Mononuclear cell (primary cell): ENCODE measurements around the gene CYP17A1. TPM values are rescaled to one million over a fixed set of nuclear protein-coding genes. Genes with fewer than 3 reads are reported as not detected.
"Not testable (repeated sequence)": the region's sequence is repeated elsewhere in the genome, so short reads cannot be mapped to it uniquely, and the experiment has no call there.

Experiments used
- H3K27me3 ChIP-seq: 2 replicates; pipeline ENCODE4 v1.6.0; 2011; ENCODE audit warnings: low read length, control low read depth; ENCODE audit not compliant: insufficient read depth
- H3K4me1 ChIP-seq: 2 replicates; pipeline ENCODE4 v1.5.1; 2011; ENCODE audit warnings: mild to moderate bottlenecking, low read length, control low read depth; ENCODE audit not compliant: insufficient read depth
- H3K4me3 ChIP-seq: 2 replicates; pipeline ENCODE4 v1.5.1; 2011; ENCODE audit warnings: mild to moderate bottlenecking, low read length, moderate library complexity
- H3K9me3 ChIP-seq: 2 replicates; pipeline ENCODE4 v1.5.1; 2011; ENCODE audit warnings: low read depth, mild to moderate bottlenecking, control low read depth, low read length
- total RNA-seq: library from RNA; depleted of rRNA; stranded (reverse); fragments of >200 nt; gene quantifications from one replicate; pipeline ENCODE4 v1.2.3, GENCODE V29; 2012

The CYP17A1 gene
- total RNA-seq, 1 donor = not detected

DNA sequence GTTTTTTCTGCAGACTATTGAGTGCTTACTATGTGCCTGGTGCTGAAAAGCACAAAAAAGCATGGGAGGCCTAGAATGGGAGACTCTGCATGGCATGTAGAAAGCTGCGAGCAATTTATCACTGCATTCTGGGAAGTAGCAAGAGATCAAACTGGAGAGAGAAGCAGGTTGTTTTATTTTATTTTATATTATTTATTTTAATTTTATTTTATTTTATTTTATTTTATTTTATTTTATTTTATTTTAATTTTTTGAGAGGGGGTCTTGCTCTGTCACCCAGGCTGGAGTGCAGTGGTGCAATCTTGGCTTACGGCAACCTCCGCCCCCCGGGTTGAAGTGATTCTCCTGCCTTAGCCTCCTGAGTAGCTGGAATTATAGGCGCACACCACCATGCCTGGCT, 17.2 kb downstream of the CYP17A1 start:
- peaks cover 49% of the 10 kb centered on the region for H3K4me1 ChIP-seq
- H3K9me3 ChIP-seq, H3K4me3 ChIP-seq, H3K27me3 ChIP-seq: not testable (repeated sequence)

DNA sequence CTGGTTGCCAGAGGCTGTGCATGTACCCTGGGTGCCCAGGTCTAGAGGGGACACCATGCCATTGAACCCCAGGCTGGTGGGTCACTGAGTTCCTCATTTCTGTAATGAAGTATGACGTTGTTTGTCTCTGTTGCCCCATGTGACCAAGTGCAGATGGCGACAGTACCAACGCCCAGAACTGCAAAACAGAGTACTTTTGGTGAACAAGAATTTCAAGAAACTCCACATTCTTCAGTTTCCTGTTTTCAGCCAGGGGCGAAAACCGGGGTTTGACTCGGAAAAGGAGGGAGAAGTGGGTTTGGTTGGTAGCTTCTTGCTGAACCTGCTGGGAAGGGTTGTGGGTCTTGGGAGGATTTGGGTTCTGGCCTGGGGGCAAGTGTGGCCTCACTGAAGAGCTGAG, 18.2 kb downstream of the CYP17A1 start:
- no peaks in the 10 kb centered on the region for H3K27me3 ChIP-seq
- peaks cover 58% of the 10 kb centered on the region for H3K4me1 ChIP-seq
- no peaks in the 10 kb centered on the region for H3K9me3 ChIP-seq
- H3K4me3 ChIP-seq = no peak overlapping the region

DNA sequence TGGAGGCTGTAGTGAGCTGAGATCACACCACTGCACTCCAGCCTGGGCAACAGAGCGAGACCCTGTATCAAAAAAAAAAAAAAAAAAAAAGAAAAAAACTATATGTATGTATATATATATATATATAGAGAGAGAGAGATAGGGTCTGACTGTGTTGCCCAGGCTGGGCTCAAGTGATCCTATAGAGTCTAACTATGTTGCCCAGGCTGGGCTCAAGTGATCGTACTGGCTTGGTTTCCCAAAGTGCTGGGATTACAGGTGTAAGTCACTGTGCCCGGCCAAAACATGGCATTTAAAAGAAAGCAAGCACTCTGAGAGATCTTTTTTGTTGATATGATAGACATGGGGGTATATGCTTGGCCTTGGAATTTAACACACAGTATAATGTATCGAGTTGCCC, 20.0 kb downstream of the CYP17A1 start:
- Histone ChIP-seq H3K9me3 (no peaks in the 10 kb centered on the region), H3K27me3 (no peaks in the 10 kb centered on the region), H3K4me3 (no peak overlapping the region), H3K4me1 (peaks cover 77% of the 10 kb centered on the region)

DNA sequence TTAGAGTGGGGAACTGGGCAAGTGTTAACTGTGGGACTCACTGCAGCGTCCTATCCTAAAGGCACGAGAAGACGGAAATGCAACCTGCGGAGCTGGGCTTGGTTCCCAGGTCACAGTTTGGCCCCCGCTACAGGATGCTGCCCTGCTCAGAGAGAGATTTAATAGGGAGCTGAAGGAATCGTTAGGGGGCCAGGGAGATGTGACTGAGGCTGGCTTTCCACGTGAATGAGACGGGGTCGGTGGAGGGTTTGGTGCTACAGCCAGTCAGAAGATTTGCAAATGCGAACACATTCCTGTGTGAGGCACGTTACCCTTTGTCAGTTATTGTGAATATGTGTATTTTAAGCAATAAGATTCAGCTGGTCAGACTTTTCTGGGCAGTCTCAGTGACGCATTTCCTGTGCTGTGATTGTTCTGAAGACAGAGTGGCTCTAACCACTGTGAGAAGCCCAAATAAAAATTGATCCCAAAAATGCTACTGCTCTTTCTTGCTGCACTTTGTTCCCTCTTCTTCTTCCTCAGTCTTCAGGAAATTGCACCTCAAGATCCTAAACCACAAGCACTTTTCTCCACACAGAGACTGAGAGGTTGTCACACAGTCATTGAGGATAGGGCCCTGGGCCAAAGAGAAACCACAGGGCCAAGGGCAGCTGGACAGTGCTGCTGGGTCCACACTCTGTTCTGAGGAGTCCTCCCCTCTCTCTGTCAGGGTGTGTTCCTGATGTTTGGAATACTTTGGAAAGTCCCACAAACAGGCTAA, 21.2 kb downstream of the CYP17A1 start:
- Histone ChIP-seq H3K27me3 (no peaks in the 10 kb centered on the region), H3K9me3 (no peaks in the 10 kb centered on the region), H3K4me1 (peaks cover 87% of the 10 kb centered on the region), H3K4me3 (no peak overlapping the region)

DNA sequence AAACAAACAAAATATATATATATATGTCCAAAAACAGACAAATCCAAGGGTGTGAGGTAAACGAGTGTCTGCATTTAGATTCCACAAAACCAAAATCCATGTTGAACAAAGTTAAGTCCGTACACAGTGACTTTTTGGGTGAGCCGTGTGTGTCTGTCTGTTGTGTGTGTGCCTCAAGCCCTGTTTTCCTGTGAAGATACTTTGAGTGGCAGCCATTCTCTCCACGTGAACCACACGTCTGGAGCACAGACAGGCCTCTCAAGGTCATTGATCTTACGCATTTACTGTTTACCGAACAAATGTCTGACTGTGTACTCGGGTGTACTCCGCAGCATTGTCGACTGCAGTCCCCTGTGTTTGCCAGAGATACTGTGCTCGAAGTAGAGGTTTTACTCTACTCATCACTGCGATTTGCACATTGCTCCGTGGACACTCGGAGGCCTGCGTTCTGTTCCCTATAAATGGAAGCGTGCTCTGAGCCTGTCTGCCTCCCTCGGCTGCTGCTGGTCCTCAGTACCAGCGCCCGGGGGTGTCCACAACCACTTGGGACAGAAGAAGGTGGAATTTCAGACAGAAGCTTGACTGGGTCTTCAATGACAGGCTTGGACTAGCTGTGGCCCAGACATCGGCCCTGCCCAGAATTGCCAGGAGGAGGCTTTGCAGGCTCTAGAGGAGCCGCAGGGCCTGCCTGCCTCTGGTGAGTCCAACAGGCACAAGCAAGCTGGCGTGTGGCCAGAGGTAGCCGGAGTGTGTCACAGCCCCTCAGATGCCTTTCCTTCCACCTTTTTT, 22.1 kb downstream of the CYP17A1 start:
- H3K4me3 ChIP-seq = no peak overlapping the region
- peaks cover 87% of the 10 kb centered on the region for H3K4me1 ChIP-seq

DNA sequence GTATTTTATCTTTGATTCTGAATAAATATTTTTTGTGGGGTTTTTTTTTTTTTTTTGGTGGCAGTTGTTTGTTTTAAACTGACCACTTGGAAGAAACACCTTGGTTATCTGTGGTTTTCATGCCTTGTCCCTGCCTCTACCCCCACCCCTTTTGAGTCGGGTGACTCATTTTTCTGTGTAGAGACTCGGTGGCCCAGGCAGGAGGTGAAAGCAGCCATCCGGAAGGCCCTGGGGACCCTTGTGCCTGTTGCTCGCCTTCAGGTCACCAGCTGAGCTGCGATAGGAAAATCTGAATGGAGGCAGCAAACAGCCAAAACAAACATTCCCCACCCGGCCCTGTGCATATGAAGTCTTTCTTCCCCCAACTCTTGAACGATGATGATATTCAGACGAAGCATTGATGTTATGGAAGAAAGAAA, 22.8 kb downstream of the CYP17A1 start:
- Histone ChIP-seq H3K27me3 (no peaks in the 10 kb centered on the region), H3K4me1 (peaks cover 81% of the 10 kb centered on the region), H3K4me3 (no peak overlapping the region), H3K9me3 (no peaks in the 10 kb centered on the region)

More for the DNA sequence above, 22.1 kb downstream of the CYP17A1 start:
- H3K9me3 ChIP-seq = no peaks in the 10 kb centered on the region
- no peaks in the 10 kb centered on the region for H3K27me3 ChIP-seq

DNA sequence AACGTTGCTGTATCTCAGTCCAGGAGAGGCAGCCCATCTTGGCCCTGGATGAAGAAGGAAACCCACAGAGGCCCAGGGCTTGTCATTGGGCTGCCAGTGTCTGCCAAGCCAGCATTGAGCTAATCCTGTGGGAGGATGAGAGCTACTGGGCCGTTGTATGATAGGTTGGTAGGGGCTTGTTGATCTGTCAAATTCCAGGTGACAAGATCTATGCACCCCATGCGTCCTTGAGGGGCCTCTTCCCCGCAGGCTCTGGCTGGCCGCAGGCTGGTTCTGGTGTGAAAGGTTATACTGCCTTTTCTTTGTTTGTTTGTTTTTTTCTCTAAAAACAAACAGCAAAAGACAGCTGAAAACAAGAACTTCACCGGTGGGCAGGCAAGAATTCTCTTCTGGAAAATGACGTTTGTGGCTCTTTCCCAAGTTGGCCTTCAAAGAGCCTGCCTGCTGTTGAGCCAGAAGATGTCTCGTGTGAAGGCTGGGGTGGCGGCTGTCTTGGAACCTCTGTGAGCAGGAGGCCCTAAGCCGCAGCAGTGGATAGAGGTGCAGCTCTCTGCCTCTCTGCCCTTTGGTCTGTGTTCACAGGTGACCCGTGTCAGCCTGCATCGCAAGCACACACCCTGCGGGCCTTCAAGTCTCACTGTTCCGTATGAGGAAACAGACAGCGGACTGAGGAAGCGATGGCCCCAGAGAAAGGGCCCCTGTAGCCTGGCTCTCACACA, 23.3 kb downstream of the CYP17A1 start:
- peaks cover 76% of the 10 kb centered on the region for H3K4me1 ChIP-seq
- H3K9me3 ChIP-seq = no peaks in the 10 kb centered on the region
- H3K27me3 ChIP-seq = no peaks in the 10 kb centered on the region
- H3K4me3 ChIP-seq = no peak overlapping the region

DNA sequence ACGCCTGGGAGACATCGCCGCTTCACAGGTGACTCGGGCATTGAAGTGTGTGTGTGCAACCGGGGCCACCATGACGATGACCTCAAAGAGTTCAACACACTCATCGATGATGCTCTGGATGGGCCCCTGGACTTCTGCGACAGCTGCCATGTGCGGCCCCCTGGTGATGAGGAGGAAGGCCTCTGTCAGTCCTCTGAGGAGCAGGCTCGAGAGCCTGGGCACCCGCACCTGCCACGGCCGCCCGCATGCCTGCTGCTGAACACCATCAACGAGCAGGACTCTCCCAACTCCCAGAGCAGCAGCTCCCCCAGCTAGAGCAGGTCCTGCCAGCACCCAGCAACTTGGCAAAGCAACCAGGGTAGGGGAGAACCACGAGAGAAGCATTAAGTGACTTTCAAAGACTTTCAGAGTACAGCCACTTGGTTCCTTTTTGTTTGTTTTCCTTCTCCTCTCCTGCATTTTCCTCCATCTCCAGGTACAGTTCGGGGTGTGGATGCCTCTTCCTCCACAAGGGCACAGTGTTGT, 24.1 kb downstream of the CYP17A1 start:
- Histone ChIP-seq H3K4me3 (no peak overlapping the region), H3K4me1 (peaks cover 69% of the 10 kb centered on the region), H3K27me3 (no peaks in the 10 kb centered on the region), H3K9me3 (no peaks in the 10 kb centered on the region)

DNA sequence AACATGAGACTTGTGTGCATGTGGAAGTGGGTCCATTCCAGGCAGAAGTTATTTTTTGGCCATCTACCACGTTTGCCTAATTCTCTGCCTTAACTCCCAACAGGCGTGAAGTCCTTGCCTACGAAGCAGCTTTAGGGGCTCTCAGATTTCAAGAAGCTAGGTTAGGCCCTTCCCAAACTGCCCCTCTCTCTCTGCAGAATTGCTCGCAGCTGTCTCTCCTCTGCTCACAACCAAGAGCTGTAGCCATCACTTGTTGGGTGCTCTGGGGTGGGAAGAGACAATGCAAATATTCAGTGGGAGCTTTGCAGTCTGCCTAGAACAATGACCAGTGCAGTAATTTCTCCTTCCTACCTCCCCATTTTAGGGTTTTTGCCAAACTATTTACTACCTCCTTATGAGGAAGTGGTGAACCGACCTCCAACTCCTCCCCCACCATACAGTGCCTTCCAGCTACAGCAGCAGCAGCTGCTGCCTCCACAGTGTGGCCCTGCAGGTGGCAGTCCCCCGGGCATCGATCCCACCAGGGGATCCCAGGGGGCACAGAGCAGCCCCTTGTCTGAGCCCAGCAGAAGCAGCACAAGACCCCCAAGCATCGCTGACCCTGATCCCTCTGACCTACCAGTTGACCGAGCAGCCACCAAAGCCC, 24.9 kb downstream of the CYP17A1 start:
- no peaks in the 10 kb centered on the region for H3K27me3 ChIP-seq
- H3K4me3 ChIP-seq = no peak overlapping the region
- no peaks in the 10 kb centered on the region for H3K9me3 ChIP-seq
- peaks cover 61% of the 10 kb centered on the region for H3K4me1 ChIP-seq

DNA sequence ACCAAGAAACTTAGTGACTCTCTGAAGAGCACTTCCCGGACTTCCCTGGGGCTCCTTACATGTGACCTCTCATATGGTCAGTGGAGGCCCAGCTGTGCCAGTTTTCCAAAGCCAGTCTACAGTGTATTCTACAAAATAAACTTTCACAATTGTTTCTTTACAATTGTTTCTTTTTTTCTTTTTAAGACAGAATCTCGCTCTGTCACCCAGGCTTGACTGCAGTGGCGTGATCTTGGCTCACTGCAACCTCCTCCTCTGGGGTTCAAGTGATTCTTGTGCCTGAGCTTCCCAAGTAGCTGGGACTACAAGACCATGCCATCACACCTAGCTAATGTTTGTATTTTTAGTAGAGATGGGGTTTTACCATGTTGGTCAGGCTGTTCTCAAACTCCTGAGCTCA, 25.9 kb downstream of the CYP17A1 start:
- H3K4me3 ChIP-seq = no peak overlapping the region
- H3K4me1 ChIP-seq = peaks cover 51% of the 10 kb centered on the region

DNA sequence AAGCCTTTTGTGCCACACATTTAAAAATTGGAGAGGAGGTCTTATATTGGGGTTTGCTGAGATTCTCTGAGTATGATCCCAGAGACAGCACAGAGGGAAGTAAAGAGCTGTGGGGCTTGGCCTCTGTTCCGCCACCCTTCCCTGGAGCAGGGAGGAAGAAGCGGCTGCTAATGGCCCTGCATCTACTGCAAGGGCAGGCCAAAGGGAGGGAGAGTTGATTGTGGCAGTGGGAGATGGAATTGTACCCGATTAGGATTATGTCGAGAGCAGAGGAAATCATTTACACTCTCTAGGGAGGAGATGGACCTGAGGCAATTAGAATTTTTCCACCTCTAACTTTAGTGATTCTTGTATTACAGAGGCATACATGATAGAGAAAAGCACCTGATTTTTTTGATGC, 28.8 kb downstream of the CYP17A1 start:
- no peak overlapping the region for H3K4me3 ChIP-seq
- H3K9me3 ChIP-seq = no peaks in the 10 kb centered on the region
- H3K27me3 ChIP-seq = no peaks in the 10 kb centered on the region
- peaks cover 26% of the 10 kb centered on the region for H3K4me1 ChIP-seq

More for the DNA sequence above, 25.9 kb downstream of the CYP17A1 start:
- no peaks in the 10 kb centered on the region for H3K27me3 ChIP-seq
- H3K9me3 ChIP-seq = no peaks in the 10 kb centered on the region

DNA sequence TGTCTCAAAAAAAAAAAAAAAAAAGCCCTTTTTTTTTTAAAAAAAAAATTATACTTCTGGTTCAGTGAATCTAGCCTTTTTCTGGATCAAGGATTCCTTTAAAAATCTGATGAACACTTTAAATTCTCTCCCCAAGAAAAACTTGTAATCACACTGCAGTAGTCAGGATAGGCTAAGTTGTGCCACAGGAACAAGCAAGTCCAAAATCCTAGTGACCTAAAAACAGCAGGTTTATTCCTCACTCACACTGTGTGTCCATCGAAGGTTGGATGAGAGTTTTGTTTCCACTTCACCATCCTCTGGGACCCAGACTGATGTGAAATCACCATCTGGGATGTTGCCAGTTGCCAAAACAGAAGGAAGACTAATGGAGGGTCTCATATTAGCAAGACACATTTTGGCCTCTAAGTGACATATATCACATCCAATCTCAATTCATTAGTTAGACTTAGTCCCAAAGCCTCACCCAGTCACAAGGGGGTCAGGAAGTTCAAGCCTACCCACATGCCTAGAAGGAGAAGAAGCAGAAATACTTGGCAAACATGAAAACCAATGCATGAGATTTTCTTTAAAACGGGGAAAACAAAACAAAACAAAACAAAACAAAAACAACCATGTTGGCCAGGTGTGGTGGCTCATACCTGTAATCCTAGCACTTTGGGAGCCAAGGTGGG, 32.7 kb downstream of the CYP17A1 start:
- H3K4me3 ChIP-seq = no peak overlapping the region
- no peaks in the 10 kb centered on the region for H3K9me3 ChIP-seq
- H3K27me3 ChIP-seq = no peaks in the 10 kb centered on the region
- H3K4me1 ChIP-seq = peaks cover 26% of the 10 kb centered on the region

DNA sequence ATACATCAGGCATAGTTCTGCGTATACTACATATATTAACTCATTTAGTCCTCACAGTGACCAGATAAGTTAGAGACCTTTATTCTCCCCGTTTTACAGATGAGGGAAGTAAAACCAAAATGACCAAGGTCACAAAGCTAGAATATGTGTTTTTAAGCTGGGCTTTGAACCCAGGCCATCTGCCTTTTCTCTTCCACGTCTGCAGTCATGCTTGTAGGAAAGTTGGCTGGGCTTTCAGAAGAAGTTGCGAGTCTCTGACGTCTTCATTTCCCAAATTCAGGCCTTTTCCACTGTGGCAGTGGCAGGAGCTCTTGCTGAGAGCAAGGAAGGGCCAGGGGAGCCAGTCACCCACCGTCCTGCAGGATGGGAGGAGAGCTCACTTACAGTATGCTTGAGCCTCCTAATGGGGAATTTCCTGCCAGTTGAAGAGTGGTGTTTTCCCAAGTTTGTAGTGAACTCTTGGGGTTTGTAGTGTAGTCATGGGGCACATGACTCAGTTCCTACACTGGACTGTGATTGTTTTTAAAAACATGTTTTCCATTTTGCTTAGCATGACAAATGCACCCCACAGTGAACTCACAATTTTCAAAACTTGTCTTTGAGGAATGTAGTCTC, 34.2 kb downstream of the CYP17A1 start:
- no peaks in the 10 kb centered on the region for H3K27me3 ChIP-seq
- H3K9me3 ChIP-seq = no peaks in the 10 kb centered on the region
- no peak overlapping the region for H3K4me3 ChIP-seq
- peaks cover 27% of the 10 kb centered on the region for H3K4me1 ChIP-seq

DNA sequence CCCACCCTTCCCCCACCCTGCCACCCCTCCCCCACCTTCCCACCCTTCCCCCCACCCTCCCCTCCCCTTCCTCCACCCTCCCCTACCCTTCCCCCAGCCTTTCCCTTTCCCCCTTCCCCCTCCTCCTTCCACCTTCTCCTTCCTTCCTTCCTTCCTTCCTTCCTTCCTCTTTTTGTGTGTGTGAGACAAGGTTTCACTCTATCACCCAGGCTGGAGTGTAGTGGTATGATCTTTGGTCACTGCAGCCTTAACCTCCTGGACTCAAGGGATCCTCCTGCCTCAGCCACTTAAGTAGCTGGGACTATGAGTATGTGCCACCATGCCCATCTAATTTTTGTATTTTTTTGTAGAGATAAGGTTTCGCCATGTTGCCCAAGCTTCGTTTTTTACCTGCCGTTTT, 35.2 kb downstream of the CYP17A1 start:
- H3K4me3 ChIP-seq = no peak overlapping the region
- peaks cover 38% of the 10 kb centered on the region for H3K4me1 ChIP-seq
- no peaks in the 10 kb centered on the region for H3K27me3 ChIP-seq
- H3K9me3 ChIP-seq = no peaks in the 10 kb centered on the region
